ENCODE measurements around the gene LRRC23. TPM values are rescaled to one million over a fixed set of nuclear protein-coding genes. Genes with fewer than 3 reads are reported as not detected.
"Not testable (repeated sequence)": the region's sequence is repeated elsewhere in the genome, so short reads cannot be mapped to it uniquely, and the experiment has no call there.

Gene LRRC23
- total RNA-seq, 2 donors from 2014 or later: 8.5 TPM

DNA sequence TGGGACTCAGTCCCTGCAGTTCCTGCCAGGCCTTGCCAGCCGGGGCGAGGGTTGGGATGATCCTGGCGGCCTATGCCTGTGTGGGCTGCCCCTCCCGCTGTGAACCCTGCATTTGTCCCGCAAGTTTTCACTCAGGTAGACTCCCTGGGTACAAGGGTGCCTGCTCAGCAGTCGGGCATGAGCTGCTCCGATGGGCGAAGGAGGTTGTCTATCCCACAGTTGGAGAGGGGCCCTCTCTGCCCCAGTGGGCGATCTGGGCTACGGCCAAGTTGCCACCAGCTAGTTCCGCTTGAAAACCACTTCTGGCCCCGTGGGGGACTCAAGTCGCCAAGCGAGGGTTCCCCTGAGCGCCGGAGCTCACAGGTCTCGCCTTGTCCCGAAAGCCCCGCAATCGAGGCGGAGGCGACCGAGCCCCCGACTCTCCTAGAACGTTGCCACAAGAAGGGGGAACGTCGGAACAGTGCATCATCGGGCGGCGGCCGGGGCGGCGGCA is 37.7 kb upstream of the LRRC23 start:
- Histone ChIP-seq H3K4me3 (peak overlapping the region; percentile 99), H3K4me1 (ENCODE audit: control insufficient read depth in 1 of 2, low read depth in 2 of 2) (peaks cover 26 to 41% of the 10 kb centered on the region in 2 donors), H3K27ac (peak overlapping the region; percentile 97 to 98), H3K9me3 (no peaks in the 10 kb centered on the region), H3K36me3 (peaks cover 35% of the 10 kb centered on the region), H3K27me3 (replicated peaks; ENCODE audit: insufficient read depth) (no peaks in the 10 kb centered on the region)
- DNase-seq (ENCODE audit: low spot score) (peak; percentile 56), ATAC-seq (ENCODE audit: insufficient number of reproducible peaks, low FRiP score, low read depth) (peak; percentile 3)
- TF ChIP-seq, protein P1, sequence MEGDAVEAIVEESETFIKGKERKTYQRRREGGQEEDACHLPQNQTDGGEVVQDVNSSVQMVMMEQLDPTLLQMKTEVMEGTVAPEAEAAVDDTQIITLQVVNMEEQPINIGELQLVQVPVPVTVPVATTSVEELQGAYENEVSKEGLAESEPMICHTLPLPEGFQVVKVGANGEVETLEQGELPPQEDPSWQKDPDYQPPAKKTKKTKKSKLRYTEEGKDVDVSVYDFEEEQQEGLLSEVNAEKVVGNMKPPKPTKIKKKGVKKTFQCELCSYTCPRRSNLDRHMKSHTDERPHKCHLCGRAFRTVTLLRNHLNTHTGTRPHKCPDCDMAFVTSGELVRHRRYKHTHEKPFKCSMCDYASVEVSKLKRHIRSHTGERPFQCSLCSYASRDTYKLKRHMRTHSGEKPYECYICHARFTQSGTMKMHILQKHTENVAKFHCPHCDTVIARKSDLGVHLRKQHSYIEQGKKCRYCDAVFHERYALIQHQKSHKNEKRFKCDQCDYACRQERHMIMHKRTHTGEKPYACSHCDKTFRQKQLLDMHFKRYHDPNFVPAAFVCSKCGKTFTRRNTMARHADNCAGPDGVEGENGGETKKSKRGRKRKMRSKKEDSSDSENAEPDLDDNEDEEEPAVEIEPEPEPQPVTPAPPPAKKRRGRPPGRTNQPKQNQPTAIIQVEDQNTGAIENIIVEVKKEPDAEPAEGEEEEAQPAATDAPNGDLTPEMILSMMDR (IDR thresholded peaks at IDR 0.05): no peak

DNA sequence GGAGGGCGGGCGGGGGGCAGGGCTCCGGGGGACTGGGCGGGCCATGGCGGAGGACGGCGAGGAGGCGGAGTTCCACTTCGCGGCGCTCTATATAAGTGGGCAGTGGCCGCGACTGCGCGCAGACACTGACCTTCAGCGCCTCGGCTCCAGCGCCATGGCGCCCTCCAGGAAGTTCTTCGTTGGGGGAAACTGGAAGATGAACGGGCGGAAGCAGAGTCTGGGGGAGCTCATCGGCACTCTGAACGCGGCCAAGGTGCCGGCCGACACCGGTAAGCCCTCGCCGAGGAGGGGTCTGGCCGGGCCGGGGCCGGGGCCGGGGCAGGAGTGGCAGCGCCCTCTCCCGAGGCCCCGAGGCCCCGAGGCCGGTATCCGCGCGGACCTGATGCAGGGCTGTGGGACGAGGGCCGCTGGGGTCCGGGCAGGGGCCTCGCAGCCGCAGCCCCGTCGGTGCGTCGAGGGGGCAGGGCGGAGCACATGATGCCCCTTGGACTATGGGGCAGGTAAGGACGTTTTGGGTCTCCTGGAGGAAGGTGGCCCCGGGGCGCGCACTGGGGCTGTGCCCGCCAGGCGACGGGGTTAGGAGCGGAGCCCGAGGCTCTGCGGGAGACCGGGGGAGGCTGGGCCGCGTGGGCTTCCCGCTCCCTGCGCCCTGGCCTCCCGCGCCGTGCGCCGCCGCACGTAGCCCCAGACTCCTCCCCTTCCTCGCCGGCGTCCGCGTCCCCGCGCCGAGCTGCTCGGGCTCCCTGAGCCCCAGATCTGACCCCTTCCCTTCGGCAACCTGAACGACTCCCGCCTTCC is 37.0 kb upstream of the LRRC23 start, which contains the start of gene TPI1:
TPI1 (plus strand) TSS at position 119 of the 798 bp plus-strand sequence; CDS start at position 155, 36 bp downstream.
- TF ChIP-seq, protein P1 (IDR thresholded peaks at IDR 0.05): no peak
- Histone ChIP-seq H3K9me3 (no peaks in the 10 kb centered on the region), H3K36me3 (peaks cover 29% of the 10 kb centered on the region), H3K4me1 (ENCODE audit: control insufficient read depth in 1 of 2, low read depth in 2 of 2) (peaks cover 28 to 44% of the 10 kb centered on the region in 2 donors), H3K27ac (peak within 1 kb of the TSS; percentile 97 to 98), H3K4me3 (peak within 1 kb of the TSS; percentile 99), H3K27me3 (replicated peaks; ENCODE audit: insufficient read depth) (no peaks in the 10 kb centered on the region)
- peak; percentile 81 for ATAC-seq (ENCODE audit: insufficient number of reproducible peaks, low FRiP score, low read depth)
- DNase-seq (ENCODE audit: low spot score): no peak

DNA sequence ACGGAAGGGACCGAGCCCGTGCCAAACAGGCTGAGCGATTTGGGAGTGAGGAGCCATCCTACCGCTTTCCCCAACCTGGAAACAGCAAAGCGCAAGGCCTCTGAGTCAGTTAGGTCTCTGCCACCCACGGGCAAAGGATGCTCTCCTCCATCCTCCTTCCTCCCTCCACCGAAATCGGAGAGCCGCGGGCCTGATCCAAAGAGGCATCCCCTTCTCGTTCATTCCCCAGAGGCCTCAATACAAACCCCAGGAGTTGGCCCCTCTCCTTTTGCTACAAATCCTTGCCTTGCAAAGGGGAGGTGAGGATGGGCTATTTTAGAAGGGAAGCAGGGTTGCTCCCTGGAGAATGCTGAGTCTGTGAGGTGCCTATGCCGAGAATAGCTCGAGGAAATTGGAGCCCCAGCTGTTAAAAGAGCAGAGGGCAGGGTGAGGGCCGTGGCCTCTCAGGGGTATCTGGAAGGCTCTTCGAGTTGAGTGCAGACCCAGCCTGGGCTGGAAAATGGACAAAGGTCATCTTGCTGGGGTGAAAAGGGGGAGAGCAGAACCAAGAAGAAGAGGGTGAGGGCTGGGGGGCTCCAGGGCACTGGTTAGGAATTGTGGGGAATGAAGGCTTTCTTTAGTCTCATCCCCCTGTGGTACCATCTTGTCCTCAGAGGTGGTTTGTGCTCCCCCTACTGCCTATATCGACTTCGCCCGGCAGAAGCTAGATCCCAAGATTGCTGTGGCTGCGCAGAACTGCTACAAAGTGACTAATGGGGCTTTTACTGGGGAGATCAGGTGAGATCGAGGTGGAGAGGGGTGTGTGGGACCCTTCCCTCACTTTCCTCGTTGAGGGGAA is 36.2 kb upstream of the LRRC23 start:
- DNase-seq (ENCODE audit: low spot score): no peak
- no peak for ATAC-seq (ENCODE audit: insufficient number of reproducible peaks, low FRiP score, low read depth)

DNA sequence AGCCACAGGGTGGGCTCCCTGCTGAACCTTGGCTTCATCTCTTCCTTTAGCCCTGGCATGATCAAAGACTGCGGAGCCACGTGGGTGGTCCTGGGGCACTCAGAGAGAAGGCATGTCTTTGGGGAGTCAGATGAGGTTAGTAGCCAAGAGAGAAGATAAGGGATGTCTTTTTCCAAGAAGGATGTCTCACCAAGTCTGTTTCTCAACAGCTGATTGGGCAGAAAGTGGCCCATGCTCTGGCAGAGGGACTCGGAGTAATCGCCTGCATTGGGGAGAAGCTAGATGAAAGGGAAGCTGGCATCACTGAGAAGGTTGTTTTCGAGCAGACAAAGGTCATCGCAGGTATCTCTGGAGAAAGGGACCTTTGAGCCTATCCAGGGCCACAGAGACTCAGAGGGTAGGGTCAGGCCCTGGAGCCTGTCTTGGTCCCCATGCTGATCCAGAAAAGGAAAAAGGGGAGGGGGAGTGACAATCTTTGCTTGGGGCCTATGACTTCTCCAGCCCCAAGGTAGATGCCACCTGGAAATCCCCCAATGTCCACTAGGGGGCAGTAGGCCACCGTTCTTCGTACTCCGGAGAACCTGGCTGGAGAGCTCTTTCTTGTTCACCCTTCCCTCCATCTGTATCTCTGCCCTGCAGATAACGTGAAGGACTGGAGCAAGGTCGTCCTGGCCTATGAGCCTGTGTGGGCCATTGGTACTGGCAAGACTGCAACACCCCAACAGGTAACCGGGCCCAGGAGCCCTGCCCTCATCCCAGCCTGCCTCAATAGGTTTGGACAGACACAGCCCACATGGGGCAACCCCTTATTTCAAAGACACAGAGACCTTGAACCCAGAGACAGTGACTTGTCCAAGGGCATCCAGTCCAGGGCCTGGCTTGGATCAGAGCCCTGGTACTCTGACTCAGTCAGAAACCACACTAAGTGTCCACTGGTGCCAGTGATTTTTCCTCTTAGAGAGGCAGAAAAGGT is 35.3 kb upstream of the LRRC23 start:
- Histone ChIP-seq H3K4me3 (peak overlapping the region; percentile 99), H3K27ac (peak overlapping the region; percentile 30 to 98), H3K9me3 (no peaks in the 10 kb centered on the region), H3K27me3 (replicated peaks; ENCODE audit: insufficient read depth) (no peaks in the 10 kb centered on the region), H3K4me1 (ENCODE audit: control insufficient read depth in 1 of 2, low read depth in 2 of 2) (peaks cover 33 to 46% of the 10 kb centered on the region in 2 donors), H3K36me3 (peaks cover 13% of the 10 kb centered on the region)
- DNase-seq (ENCODE audit: low spot score) (no peak), ATAC-seq (ENCODE audit: insufficient number of reproducible peaks, low FRiP score, low read depth) (no peak)
- TF ChIP-seq, protein P1 (IDR thresholded peaks at IDR 0.05): peak; percentile 95

More for the DNA sequence above, 36.2 kb upstream of the LRRC23 start:
- peaks cover 22% of the 10 kb centered on the region for H3K36me3 ChIP-seq
- TF ChIP-seq, protein P1 (IDR thresholded peaks at IDR 0.05): no peak
- H3K9me3 ChIP-seq: no peaks in the 10 kb centered on the region
- no peaks in the 10 kb centered on the region for H3K27me3 ChIP-seq (replicated peaks; ENCODE audit: insufficient read depth)
- peak overlapping the region; percentile 99 for H3K4me3 ChIP-seq
- peak overlapping the region; percentile 88 to 98 for H3K27ac ChIP-seq
- H3K4me1 ChIP-seq (ENCODE audit: control insufficient read depth in 1 of 2, low read depth in 2 of 2): peaks cover 28 to 44% of the 10 kb centered on the region in 2 donors

DNA sequence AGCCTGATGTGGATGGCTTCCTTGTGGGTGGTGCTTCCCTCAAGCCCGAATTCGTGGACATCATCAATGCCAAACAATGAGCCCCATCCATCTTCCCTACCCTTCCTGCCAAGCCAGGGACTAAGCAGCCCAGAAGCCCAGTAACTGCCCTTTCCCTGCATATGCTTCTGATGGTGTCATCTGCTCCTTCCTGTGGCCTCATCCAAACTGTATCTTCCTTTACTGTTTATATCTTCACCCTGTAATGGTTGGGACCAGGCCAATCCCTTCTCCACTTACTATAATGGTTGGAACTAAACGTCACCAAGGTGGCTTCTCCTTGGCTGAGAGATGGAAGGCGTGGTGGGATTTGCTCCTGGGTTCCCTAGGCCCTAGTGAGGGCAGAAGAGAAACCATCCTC is 34.3 kb upstream of the LRRC23 start:
- not testable (repeated sequence) for ATAC-seq (ENCODE audit: insufficient number of reproducible peaks, low FRiP score, low read depth); H3K27ac ChIP-seq; H3K9me3 ChIP-seq; DNase-seq (ENCODE audit: low spot score); H3K4me3 ChIP-seq; H3K27me3 ChIP-seq (replicated peaks; ENCODE audit: insufficient read depth)
- Histone ChIP-seq H3K36me3 (peaks cover 11% of the 10 kb centered on the region), H3K4me1 (ENCODE audit: control insufficient read depth in 1 of 2, low read depth in 2 of 2) (peaks cover 33 to 50% of the 10 kb centered on the region in 2 donors)
